HG02885 (cell line): ENCODE measurements around the gene NTMT1.

ENCODE experiments used
- ATAC-seq: cut with Tn5 transposase; IDR thresholded peaks from one replicate; pipeline ENCODE4 v1.9.1; 2021; ENCODE audit warnings: mild to moderate bottlenecking; ENCODE audit not compliant: unreplicated experiment, poor library complexity

The NTMT1 gene

GRCh38 chr9:129596541-129597331, 29.2 kb upstream of the NTMT1 start:
- no peak for ATAC-seq

GRCh38 chr9:129597355-129598088, 28.4 kb upstream of the NTMT1 start:
- no peak for ATAC-seq

GRCh38 chr9:129598089-129598596, 27.8 kb upstream of the NTMT1 start:
- ATAC-seq, result no peak

GRCh38 chr9:129601082-129601674, 24.8 kb upstream of the NTMT1 start:
- no peak for ATAC-seq

- no peak for ATAC-seq
Measured at GRCh38 chr9:129602598-129603415, 23.2 kb upstream of the NTMT1 start.

GRCh38 chr9:129604056-129604765, 21.8 kb upstream of the NTMT1 start:
- ATAC-seq, result no peak

GRCh38 chr9:129604766-129605163, 21.2 kb upstream of the NTMT1 start:
- ATAC-seq, result no peak

- no peak for ATAC-seq
Measured at GRCh38 chr9:129606161-129607026, 19.6 kb upstream of the NTMT1 start.

GRCh38 chr9:129607027-129607387, 19.0 kb upstream of the NTMT1 start:
- ATAC-seq, result no peak

GRCh38 chr9:129608561-129609481, 17.1 kb upstream of the NTMT1 start:
- no peak for ATAC-seq

- ATAC-seq, result no peak
Measured at GRCh38 chr9:129609486-129610212, 16.3 kb upstream of the NTMT1 start.

GRCh38 chr9:129610213-129610472, 15.8 kb upstream of the NTMT1 start:
- no peak for ATAC-seq

- ATAC-seq, result peak; percentile 57
Measured at GRCh38 chr9:129610473-129611306, 15.3 kb upstream of the NTMT1 start.

- no peak for ATAC-seq
Measured at GRCh38 chr9:129611307-129611800, 14.6 kb upstream of the NTMT1 start.

- no peak for ATAC-seq
Measured at GRCh38 chr9:129612123-129612522, 13.8 kb upstream of the NTMT1 start.

GRCh38 chr9:129612815-129613519, 13.0 kb upstream of the NTMT1 start:
- ATAC-seq, result no peak
